ENCODE data around the gene NDRG2.

- TF ChIP-seq CTCF (IDR thresholded peaks at IDR 0.05 in 8 of 11, conservative IDR thresholded peaks at IDR 0.05 in 3 of 11) (no peak), POLR2A (IDR thresholded peaks at IDR 0.05) (no peak), POLR2AphosphoS5 (IDR thresholded peaks at IDR 0.05) (no peak)
Measured at GRCh38 chr14:20976291-20976690, 48.6 kb downstream of the NDRG2 start.

All from spleen (tissue), 7 donors.